ENCODE measurements around the gene FETUB.

DNA sequence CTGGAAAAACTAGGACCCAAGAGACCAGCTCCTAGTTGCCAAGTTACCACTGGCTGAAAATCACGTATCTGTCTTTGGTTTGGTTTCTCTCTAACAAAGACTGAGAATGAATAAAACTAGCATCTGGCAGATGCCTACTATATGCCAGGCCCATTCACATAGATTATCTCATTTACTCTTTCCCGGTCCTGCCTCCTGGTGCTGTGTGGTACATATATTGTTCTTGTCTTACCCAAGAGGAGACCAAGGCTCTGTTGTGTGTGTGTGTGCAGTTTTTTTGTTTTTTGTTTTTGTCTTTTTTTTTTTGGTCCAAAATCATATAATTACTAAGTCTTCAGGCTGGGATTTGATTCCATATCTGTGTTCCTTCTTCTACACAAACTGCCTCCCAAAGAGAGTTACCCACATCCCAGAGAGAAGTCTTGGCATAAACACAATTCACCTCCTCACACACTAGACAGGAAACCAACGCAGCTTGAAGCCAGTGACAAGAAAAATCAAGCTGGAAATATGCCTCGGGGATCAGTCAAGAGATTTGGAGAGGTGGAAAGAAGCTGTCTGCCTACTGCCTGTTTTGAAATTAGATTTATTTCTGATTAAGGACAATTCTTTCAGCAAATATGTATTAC is 26.4 kb upstream of the FETUB start:
- TF ChIP-seq CTCF (IDR thresholded peaks at IDR 0.05) (no peak), POLR2A (IDR thresholded peaks at IDR 0.05) (no peak)
